Naive B cell (primary cell): Measurements from ENCODE around the gene VCPKMT. TPM values are rescaled to one million over a fixed set of nuclear protein-coding genes. Genes with fewer than 3 reads are reported as not detected.
A peak's percentile ranks its signal among the peaks of the same experiment; 100 is the strongest.

Experiments
- ATAC-seq, 2 donors: fragments of 150-1000 bp; cut with Tn5 transposase; 2 replicates each; pipeline ENCODE4 v1.10.0; 2021; ENCODE audit warnings: low read depth in 2 of 2, mild to moderate bottlenecking in 2 of 2, moderate library complexity in 2 of 2
- DNase-seq: peaks from one replicate; pipeline ENCODE4 v3.0.0; 2022
- H3K27ac Mint-ChIP-seq, 6 donors: one replicate each; pipeline ENCODE4 v1.8.0; 2020 to 2022; ENCODE audit warnings: mild to moderate bottlenecking in 6 of 6, mixed read lengths in 6 of 6, moderate library complexity in 5 of 6, inconsistent platforms in 2 of 6
- H3K27me3 Mint-ChIP-seq, 3 donors: one replicate each; pipeline ENCODE4 v1.8.0; 2021 to 2022; ENCODE audit warnings: mixed read lengths in 3 of 3, mild to moderate bottlenecking in 1 of 3
- H3K36me3 Mint-ChIP-seq, 2 donors: one replicate each; pipeline ENCODE4 v1.8.0; 2020 to 2022; ENCODE audit warnings: mixed read lengths in 2 of 2, inconsistent platforms in 1 of 2, mild to moderate bottlenecking in 1 of 2
- H3K4me1 Mint-ChIP-seq, 3 donors: one replicate each; pipeline ENCODE4 v1.8.0; 2020 to 2022; ENCODE audit warnings: mixed read lengths in 3 of 3, inconsistent platforms in 1 of 3, mild to moderate bottlenecking in 1 of 3, moderate library complexity in 1 of 3
- H3K4me3 Mint-ChIP-seq, 8 donors: one replicate each; pipeline ENCODE4 v1.8.0; 2020 to 2022; ENCODE audit warnings: mild to moderate bottlenecking in 8 of 8, mixed read lengths in 8 of 8, moderate library complexity in 8 of 8, inconsistent platforms in 2 of 8
- H3K9me3 Mint-ChIP-seq, 7 donors: one replicate each; pipeline ENCODE4 v1.8.0; 2020 to 2022; ENCODE audit warnings: mixed read lengths in 7 of 7, mild to moderate bottlenecking in 5 of 7, inconsistent platforms in 2 of 7, moderate library complexity in 1 of 7
- polyA plus RNA-seq, 6 donors: library from polyadenylated mRNA; unstranded; fragments of 300-500 nt; fragmentation: Illumina TruSeq; gene quantifications; one replicate each; pipeline ENCODE4 v1.2.3, GENCODE V29; 2021; ENCODE audit warnings: low read depth in 6 of 6

Gene VCPKMT
- polyA plus RNA-seq, 6 donors from 2014 or later: 24.5 to 43.3 (median 36.5) TPM

GRCh38 chr14:50070840-50071548 lies 45.4 kb downstream of the VCPKMT start:
- H3K4me1 Mint-ChIP-seq: peaks cover 25 to 51% (median 29%) of the 10 kb centered on the region in 3 donors
- no peak for DNase-seq
- peak in 1 of 2 donors; percentile 23 for ATAC-seq
- H3K27ac Mint-ChIP-seq: peak overlapping the region in 5 of 6 donors; percentile 64 to 88 (median 82)
- H3K36me3 Mint-ChIP-seq: peaks cover 0 to 6% of the 10 kb centered on the region in 2 donors
- H3K27me3 Mint-ChIP-seq: no peaks in the 10 kb centered on the region
- H3K4me3 Mint-ChIP-seq: peak overlapping the region in 1 of 8 donors; percentile 47
- H3K9me3 Mint-ChIP-seq: no peaks in the 10 kb centered on the region

DNA sequence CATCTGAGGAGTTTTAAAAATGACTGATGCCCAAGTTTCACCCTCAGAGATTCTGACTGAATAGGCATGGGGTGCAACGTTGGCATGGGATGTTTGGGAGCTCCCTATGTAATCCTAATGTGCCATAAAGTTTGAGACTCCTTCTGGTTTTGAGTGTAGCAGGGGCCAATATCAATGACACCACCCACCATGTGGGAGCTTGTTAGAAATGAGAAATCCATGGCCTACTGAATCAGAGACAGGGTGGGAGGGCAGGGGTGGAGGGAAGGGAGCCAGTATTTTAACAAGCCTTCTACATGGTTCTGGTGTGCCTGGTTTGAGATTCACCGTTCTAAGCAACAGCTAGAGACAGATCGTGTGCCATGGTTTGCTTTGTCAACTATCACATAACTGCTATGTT lies 46.1 kb downstream of the VCPKMT start:
- no peak for DNase-seq
- Mint-ChIP-seq H3K27ac (peak overlapping the region in 4 of 6 donors; percentile 18 to 86 (median 60)), H3K4me1 (peaks cover 33 to 54% (median 36%) of the 10 kb centered on the region in 3 donors)

GRCh38 chr14:50069325-50069724 lies 47.0 kb downstream of the VCPKMT start:
- Mint-ChIP-seq H3K4me3 (no peak overlapping the region), H3K4me1 (peaks cover 38 to 60% (median 40%) of the 10 kb centered on the region in 3 donors), H3K27me3 (no peaks in the 10 kb centered on the region), H3K9me3 (no peaks in the 10 kb centered on the region), H3K36me3 (peaks cover 0 to 6% of the 10 kb centered on the region in 2 donors), H3K27ac (peak overlapping the region in 4 of 6 donors; percentile 30 to 86 (median 80))
- DNase-seq (no peak), ATAC-seq (no peak)

More for the DNA sequence above, 46.1 kb downstream of the VCPKMT start:
- H3K4me3 Mint-ChIP-seq: no peak overlapping the region
- H3K9me3 Mint-ChIP-seq: no peaks in the 10 kb centered on the region
- no peaks in the 10 kb centered on the region for H3K27me3 Mint-ChIP-seq
- ATAC-seq: no peak
- peaks cover 0 to 6% of the 10 kb centered on the region in 2 donors for H3K36me3 Mint-ChIP-seq

DNA sequence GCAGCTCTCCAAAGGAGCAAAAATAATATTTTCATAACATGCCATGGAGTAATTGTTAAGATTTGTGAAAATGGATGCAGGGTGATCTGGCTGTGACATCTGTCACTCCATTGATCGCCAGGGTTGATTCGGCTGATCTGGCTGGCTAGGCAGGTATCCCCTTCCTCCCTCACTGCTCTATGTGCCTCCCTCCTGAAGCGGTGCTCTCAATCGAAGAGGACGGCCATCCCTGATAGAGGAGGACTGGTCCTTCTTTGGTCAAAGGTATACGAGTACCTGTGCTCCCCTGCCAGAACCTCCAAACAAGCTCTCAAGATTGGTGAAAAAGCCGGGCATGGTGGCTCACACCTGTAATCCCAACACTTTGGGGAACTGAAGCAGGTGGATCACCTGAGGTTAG lies 47.9 kb downstream of the VCPKMT start:
- Mint-ChIP-seq H3K9me3 (no peaks in the 10 kb centered on the region), H3K4me3 (no peak overlapping the region), H3K36me3 (peaks cover 0 to 6% of the 10 kb centered on the region in 2 donors), H3K4me1 (peaks cover 45 to 68% (median 49%) of the 10 kb centered on the region in 3 donors), H3K27me3 (no peaks in the 10 kb centered on the region), H3K27ac (peak overlapping the region in 3 of 6 donors; percentile 49 to 66 (median 59))
- ATAC-seq (no peak), DNase-seq (no peak)

DNA sequence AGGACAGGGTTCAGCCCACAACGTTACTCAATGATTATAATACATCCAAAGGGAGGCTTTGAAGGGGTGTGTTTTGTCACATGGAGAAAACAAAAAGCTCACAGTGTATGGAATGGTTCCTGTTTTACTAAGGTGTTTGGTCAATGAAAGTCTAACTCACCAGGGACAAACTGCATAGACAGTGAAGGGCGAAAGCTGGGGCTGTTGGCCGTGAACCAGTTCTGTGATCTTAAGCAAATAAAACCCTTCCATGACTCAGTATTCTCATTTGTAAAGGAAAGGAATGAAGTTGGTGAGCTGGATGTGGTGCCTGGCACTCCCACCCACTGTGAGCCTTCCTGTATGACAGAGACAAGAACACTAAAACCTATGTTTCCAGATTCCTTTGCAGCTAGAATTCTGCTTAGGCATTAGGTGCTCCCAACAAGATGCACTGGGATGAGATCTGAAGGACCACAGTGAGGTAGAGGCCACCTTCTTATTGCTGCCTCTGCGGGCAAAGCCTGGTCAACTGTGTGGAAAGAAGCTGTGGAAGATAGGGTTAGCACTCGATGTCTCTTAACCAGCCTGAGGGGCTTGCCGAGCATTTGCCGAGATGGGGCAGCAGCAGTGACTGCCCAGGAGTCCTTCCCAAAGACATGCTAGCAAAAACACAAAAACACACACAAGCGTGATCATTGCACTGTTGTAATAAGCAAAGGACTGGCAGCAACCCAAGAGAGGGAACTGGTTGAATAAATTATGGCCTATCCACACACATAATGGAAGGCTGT lies 48.5 kb downstream of the VCPKMT start:
- ATAC-seq (no peak), DNase-seq (no peak)
- Mint-ChIP-seq H3K27ac (peak overlapping the region in 4 of 6 donors; percentile 28 to 95 (median 61)), H3K36me3 (peaks cover 0 to 6% of the 10 kb centered on the region in 2 donors), H3K27me3 (no peaks in the 10 kb centered on the region), H3K4me3 (no peak overlapping the region), H3K4me1 (peaks cover 47 to 70% (median 49%) of the 10 kb centered on the region in 3 donors), H3K9me3 (no peaks in the 10 kb centered on the region)

GRCh38 chr14:50065583-50065982 lies 50.8 kb downstream of the VCPKMT start:
- Mint-ChIP-seq H3K36me3 (no peaks in the 10 kb centered on the region), H3K4me3 (peak overlapping the region in 5 of 8 donors; percentile 25 to 85 (median 63)), H3K4me1 (peaks cover 55 to 79% (median 56%) of the 10 kb centered on the region in 3 donors), H3K27me3 (no peaks in the 10 kb centered on the region), H3K27ac (peak overlapping the region; percentile 95 to 100 (median 98)), H3K9me3 (no peaks in the 10 kb centered on the region)
- DNase-seq (no peak), ATAC-seq (no peak)

- Mint-ChIP-seq H3K27me3 (no peaks in the 10 kb centered on the region), H3K27ac (peak overlapping the region; percentile 95 to 100 (median 98)), H3K9me3 (no peaks in the 10 kb centered on the region), H3K36me3 (no peaks in the 10 kb centered on the region), H3K4me1 (peaks cover 55 to 84% (median 61%) of the 10 kb centered on the region in 3 donors), H3K4me3 (peak overlapping the region; percentile 25 to 85 (median 68))
- DNase-seq (peak; percentile 83), ATAC-seq (peak; percentile 67 to 75)
Observed at GRCh38 chr14:50064993-50065392, 51.4 kb downstream of the VCPKMT start.

- Mint-ChIP-seq H3K9me3 (no peaks in the 10 kb centered on the region), H3K4me3 (peak overlapping the region in 5 of 8 donors; percentile 35 to 66 (median 45)), H3K27me3 (no peaks in the 10 kb centered on the region)
Observed at GRCh38 chr14:50063876-50064420, 52.4 kb downstream of the VCPKMT start.

DNA sequence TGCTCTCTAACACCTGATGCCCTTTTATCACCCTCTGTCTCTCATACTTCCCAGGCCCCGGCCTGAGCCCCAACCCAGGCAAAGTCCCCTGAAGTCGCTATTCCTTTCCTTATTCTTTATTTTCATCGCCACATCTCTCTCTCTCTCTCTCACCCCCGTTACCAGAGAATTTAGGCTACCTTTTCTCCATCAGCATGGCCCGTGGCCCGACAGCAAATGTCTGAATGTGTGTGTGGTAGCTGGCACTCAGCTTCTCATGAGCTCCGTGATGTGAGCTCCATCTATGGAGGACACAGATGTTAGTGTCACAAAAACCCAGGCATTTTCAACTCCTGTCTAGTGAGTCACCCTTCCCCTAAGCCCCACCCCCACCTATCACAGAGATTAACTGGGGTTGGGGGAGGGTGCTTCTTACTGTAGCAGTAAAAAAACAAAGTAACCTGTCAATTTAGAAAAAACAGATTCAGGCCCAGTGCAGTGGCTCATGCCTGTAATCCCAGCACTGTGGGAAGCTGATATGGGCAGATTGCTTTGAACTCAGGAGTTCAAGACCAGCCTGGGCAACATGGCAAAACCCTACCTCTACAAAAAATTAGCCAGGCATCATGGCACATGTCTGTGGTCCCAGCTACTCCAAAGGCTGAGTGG lies 53.8 kb downstream of the VCPKMT start:
- Mint-ChIP-seq H3K4me3 (peak overlapping the region; percentile 76 to 93 (median 85)), H3K27ac (peak overlapping the region; percentile 95 to 100 (median 98)), H3K27me3 (no peaks in the 10 kb centered on the region), H3K9me3 (no peaks in the 10 kb centered on the region), H3K36me3 (no peaks in the 10 kb centered on the region), H3K4me1 (peaks cover 54 to 88% (median 74%) of the 10 kb centered on the region in 3 donors)
- peak; percentile 21 to 24 for ATAC-seq
- peak; percentile 43 for DNase-seq

More at GRCh38 chr14:50063876-50064420, 52.4 kb downstream of the VCPKMT start:
- Mint-ChIP-seq H3K36me3 (no peaks in the 10 kb centered on the region), H3K27ac (peak overlapping the region; percentile 95 to 100 (median 98)), H3K4me1 (peaks cover 55 to 89% (median 69%) of the 10 kb centered on the region in 3 donors)
- ATAC-seq (no peak), DNase-seq (no peak)

DNA sequence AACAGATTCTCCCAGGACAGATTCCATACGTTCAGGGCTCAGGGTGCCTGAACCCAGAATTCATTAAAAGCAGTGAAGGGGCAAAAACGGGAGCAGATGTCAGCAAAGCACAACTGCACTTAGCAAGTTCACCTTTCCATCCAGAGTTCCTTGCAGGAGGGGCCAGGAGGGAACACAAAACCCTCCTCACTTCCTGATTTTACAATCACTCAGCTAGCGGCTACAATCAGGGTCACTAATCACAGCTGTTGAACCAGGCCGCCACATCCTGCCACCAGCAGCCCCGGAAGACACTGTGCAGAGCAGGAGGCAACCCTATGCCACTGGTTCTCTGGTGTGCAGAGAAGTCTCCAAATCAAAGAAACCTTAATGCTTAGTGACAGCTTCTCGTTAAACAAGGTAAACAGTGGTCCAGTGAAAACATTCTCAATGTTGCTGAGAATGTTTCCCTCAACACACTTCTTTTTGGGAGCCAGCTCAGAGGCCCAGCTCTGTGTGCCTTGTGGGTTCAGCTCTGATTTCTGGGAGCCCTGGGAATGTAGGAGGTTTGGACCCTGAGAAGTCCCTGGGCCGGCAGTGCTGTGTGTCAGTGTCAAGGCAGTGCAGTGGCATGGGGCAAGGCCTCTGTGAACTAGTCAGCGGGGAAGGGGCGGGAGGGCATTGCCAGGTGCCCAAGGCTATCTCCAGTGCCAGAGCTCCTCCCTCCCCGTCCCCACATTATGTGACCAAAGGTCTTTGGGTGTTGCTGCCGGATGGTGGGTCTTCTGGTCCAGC lies 54.5 kb downstream of the VCPKMT start:
- Mint-ChIP-seq H3K36me3 (no peaks in the 10 kb centered on the region), H3K4me1 (peaks cover 61 to 88% (median 80%) of the 10 kb centered on the region in 3 donors), H3K9me3 (no peaks in the 10 kb centered on the region), H3K27me3 (no peaks in the 10 kb centered on the region), H3K27ac (peak overlapping the region; percentile 95 to 100 (median 98)), H3K4me3 (peak overlapping the region; percentile 76 to 93 (median 86))
- peak; percentile 83 for DNase-seq
- peak; percentile 80 to 87 for ATAC-seq

- ATAC-seq (no peak), DNase-seq (no peak)
- H3K27me3 Mint-ChIP-seq: no peaks in the 10 kb centered on the region
- no peaks in the 10 kb centered on the region for H3K36me3 Mint-ChIP-seq
- peaks cover 60 to 88% (median 80%) of the 10 kb centered on the region in 3 donors for H3K4me1 Mint-ChIP-seq
- peak overlapping the region; percentile 76 to 93 (median 86) for H3K4me3 Mint-ChIP-seq
- H3K27ac Mint-ChIP-seq: peak overlapping the region; percentile 95 to 100 (median 98)
- H3K9me3 Mint-ChIP-seq: no peaks in the 10 kb centered on the region
Observed at GRCh38 chr14:50060871-50061663, 55.3 kb downstream of the VCPKMT start.
